GM12865 (cell line): ENCODE measurements around the gene MYOG.

ENCODE experiments used
- DNase-seq: peaks from one replicate; pipeline ENCODE4 v3.0.0; 2010; ENCODE audit warnings: low read depth
- H3K4me3 ChIP-seq: 2 replicates; pipeline ENCODE4 v1.5.1; 2011; ENCODE audit warnings: mild to moderate bottlenecking, low read depth, low read length, control low read depth
- CTCF ChIP-seq: IDR thresholded peaks from 2 replicates; pipeline ENCODE4 v1.5.1; 2011; ENCODE audit warnings: low read length, control low read depth, low read depth, inconsistent platforms; ENCODE audit not compliant: insufficient read depth; ENCODE audit errors: missing control alignments

Gene MYOG

GRCh38 chr1:203052601-203053000, 33.2 kb downstream of the MYOG start:
- TF ChIP-seq CTCF: no peak
- H3K4me3 ChIP-seq: no peak overlapping the region
- no peak for DNase-seq

GRCh38 chr1:203051841-203052324, 33.9 kb downstream of the MYOG start:
- H3K4me3 ChIP-seq: no peak overlapping the region
- no peak for DNase-seq
- no peak for TF ChIP-seq CTCF

- no peak for TF ChIP-seq CTCF
- no peak for DNase-seq
- H3K4me3 ChIP-seq: no peak overlapping the region
Measured at GRCh38 chr1:203050826-203051225, 35.0 kb downstream of the MYOG start.

GRCh38 chr1:203049576-203050180, 36.1 kb downstream of the MYOG start:
- H3K4me3 ChIP-seq: no peak overlapping the region
- no peak for DNase-seq
- no peak for TF ChIP-seq CTCF

GRCh38 chr1:203049077-203049476, 36.7 kb downstream of the MYOG start:
- DNase-seq: no peak
- no peak for TF ChIP-seq CTCF
- no peak overlapping the region for H3K4me3 ChIP-seq

- no peak for DNase-seq
- no peak for TF ChIP-seq CTCF
- no peak overlapping the region for H3K4me3 ChIP-seq
Measured at GRCh38 chr1:203048555-203049051, 37.2 kb downstream of the MYOG start.

GRCh38 chr1:203048086-203048485, 37.7 kb downstream of the MYOG start:
- DNase-seq: no peak
- TF ChIP-seq CTCF: no peak
- no peak overlapping the region for H3K4me3 ChIP-seq
